IgD-negative memory B cell (primary cell): Measurements from ENCODE around the gene CTNND1. TPM values are rescaled to one million over a fixed set of nuclear protein-coding genes. Genes with fewer than 3 reads are reported as not detected.
A peak's percentile ranks its signal among the peaks of the same experiment; 100 is the strongest.

Source experiments
- H3K27ac Mint-ChIP-seq, 3 donors: one replicate each; pipeline ENCODE4 v1.8.0; 2020 to 2022; ENCODE audit warnings: mild to moderate bottlenecking in 3 of 3, mixed read lengths in 3 of 3, moderate library complexity in 1 of 3
- H3K27me3 Mint-ChIP-seq: one replicate; pipeline ENCODE4 v1.8.0; 2021; ENCODE audit warnings: mixed read lengths
- H3K36me3 Mint-ChIP-seq: one replicate; pipeline ENCODE4 v1.8.0; 2020; ENCODE audit warnings: mild to moderate bottlenecking, mixed read lengths
- H3K4me1 Mint-ChIP-seq, 3 donors: one replicate each; pipeline ENCODE4 v1.8.0; 2020 to 2022; ENCODE audit warnings: mixed read lengths in 3 of 3, mild to moderate bottlenecking in 1 of 3
- H3K4me3 Mint-ChIP-seq, 4 donors: one replicate each; pipeline ENCODE4 v1.8.0; 2020 to 2022; ENCODE audit warnings: mild to moderate bottlenecking in 4 of 4, mixed read lengths in 4 of 4, moderate library complexity in 3 of 4
- H3K9me3 Mint-ChIP-seq, 3 donors: one replicate each; pipeline ENCODE4 v1.8.0; 2020 to 2021; ENCODE audit warnings: mixed read lengths in 3 of 3, mild to moderate bottlenecking in 1 of 3
- polyA plus RNA-seq: library from polyadenylated mRNA; unstranded; fragments of 300-500 nt; fragmentation: Illumina TruSeq; gene quantifications from one replicate; pipeline ENCODE4 v1.2.3, GENCODE V29; 2021

Gene CTNND1
- polyA plus RNA-seq, 1 donor from 2014 or later = 4.9 TPM

- Mint-ChIP-seq H3K27me3 (no peaks in the 10 kb centered on the region), H3K27ac (no peak overlapping the region), H3K9me3 (no peaks in the 10 kb centered on the region), H3K4me3 (no peak overlapping the region), H3K4me1 (peaks cover 4 to 6% (median 6%) of the 10 kb centered on the region in 3 donors), H3K36me3 (peaks cover 2% of the 10 kb centered on the region)
Measured at GRCh38 chr11:57775491-57775890, 13.9 kb downstream of the CTNND1 start.

GRCh38 chr11:57776031-57776521, 14.5 kb downstream of the CTNND1 start:
- no peak overlapping the region for H3K27ac Mint-ChIP-seq

GRCh38 chr11:57776577-57777210, 15.1 kb downstream of the CTNND1 start:
- no peak overlapping the region for H3K27ac Mint-ChIP-seq

More at GRCh38 chr11:57776031-57776521, 14.5 kb downstream of the CTNND1 start:
- Mint-ChIP-seq H3K4me3 (no peak overlapping the region), H3K27me3 (no peaks in the 10 kb centered on the region), H3K36me3 (peaks cover 2% of the 10 kb centered on the region), H3K4me1 (peaks cover 4 to 6% (median 6%) of the 10 kb centered on the region in 3 donors), H3K9me3 (no peaks in the 10 kb centered on the region)

GRCh38 chr11:57777969-57778317, 16.3 kb downstream of the CTNND1 start:
- peaks cover 2 to 6% (median 6%) of the 10 kb centered on the region in 3 donors for H3K4me1 Mint-ChIP-seq
- no peak overlapping the region for H3K4me3 Mint-ChIP-seq
- no peak overlapping the region for H3K27ac Mint-ChIP-seq
- H3K27me3 Mint-ChIP-seq = no peaks in the 10 kb centered on the region
- H3K9me3 Mint-ChIP-seq = no peaks in the 10 kb centered on the region
- peaks cover 2% of the 10 kb centered on the region for H3K36me3 Mint-ChIP-seq

More at GRCh38 chr11:57776577-57777210, 15.1 kb downstream of the CTNND1 start:
- H3K27me3 Mint-ChIP-seq = no peaks in the 10 kb centered on the region
- no peaks in the 10 kb centered on the region for H3K9me3 Mint-ChIP-seq
- H3K36me3 Mint-ChIP-seq = peaks cover 2% of the 10 kb centered on the region
- H3K4me3 Mint-ChIP-seq = no peak overlapping the region
- peaks cover under 1 to 6% (median 6%) of the 10 kb centered on the region in 3 donors for H3K4me1 Mint-ChIP-seq

- Mint-ChIP-seq H3K4me3 (no peak overlapping the region), H3K36me3 (peaks cover 2% of the 10 kb centered on the region), H3K27me3 (no peaks in the 10 kb centered on the region), H3K27ac (no peak overlapping the region), H3K4me1 (peaks cover 4 to 6% (median 6%) of the 10 kb centered on the region in 3 donors), H3K9me3 (no peaks in the 10 kb centered on the region)
Measured at GRCh38 chr11:57778318-57779037, 16.9 kb downstream of the CTNND1 start.

GRCh38 chr11:57779276-57779675, 17.7 kb downstream of the CTNND1 start:
- H3K27ac Mint-ChIP-seq = no peak overlapping the region
- H3K9me3 Mint-ChIP-seq = no peaks in the 10 kb centered on the region
- H3K36me3 Mint-ChIP-seq = peaks cover 2% of the 10 kb centered on the region
- H3K4me1 Mint-ChIP-seq = peaks cover 6 to 7% (median 6%) of the 10 kb centered on the region in 3 donors
- H3K27me3 Mint-ChIP-seq = no peaks in the 10 kb centered on the region
- no peak overlapping the region for H3K4me3 Mint-ChIP-seq

GRCh38 chr11:57781529-57781943, 19.9 kb downstream of the CTNND1 start:
- Mint-ChIP-seq H3K9me3 (no peaks in the 10 kb centered on the region), H3K27me3 (no peaks in the 10 kb centered on the region), H3K4me3 (peak overlapping the region in 1 of 4 donors; percentile 14), H3K36me3 (peaks cover 9% of the 10 kb centered on the region), H3K4me1 (peaks cover 18 to 21% (median 20%) of the 10 kb centered on the region in 3 donors), H3K27ac (no peak overlapping the region)

GRCh38 chr11:57785072-57785471, 23.5 kb downstream of the CTNND1 start:
- H3K27me3 Mint-ChIP-seq = no peaks in the 10 kb centered on the region
- peaks cover 9% of the 10 kb centered on the region for H3K36me3 Mint-ChIP-seq
- H3K27ac Mint-ChIP-seq = peak overlapping the region; percentile 7 to 57 (median 33)
- H3K4me1 Mint-ChIP-seq = peaks cover 27 to 32% (median 28%) of the 10 kb centered on the region in 3 donors
- H3K9me3 Mint-ChIP-seq = no peaks in the 10 kb centered on the region
- peak overlapping the region; percentile 18 to 89 (median 68) for H3K4me3 Mint-ChIP-seq

GRCh38 chr11:57786436-57786835, 24.8 kb downstream of the CTNND1 start:
- Mint-ChIP-seq H3K4me3 (peak overlapping the region; percentile 1 to 84 (median 41)), H3K4me1 (peaks cover 27 to 36% (median 34%) of the 10 kb centered on the region in 3 donors), H3K36me3 (peaks cover 7% of the 10 kb centered on the region), H3K9me3 (no peaks in the 10 kb centered on the region), H3K27ac (peak overlapping the region in 1 of 3 donors; percentile 31), H3K27me3 (no peaks in the 10 kb centered on the region)

- Mint-ChIP-seq H3K4me1 (peaks cover 30 to 42% (median 41%) of the 10 kb centered on the region in 3 donors), H3K9me3 (no peaks in the 10 kb centered on the region), H3K4me3 (peak overlapping the region in 2 of 4 donors; percentile 30 to 35), H3K27me3 (no peaks in the 10 kb centered on the region), H3K36me3 (peaks cover 7% of the 10 kb centered on the region), H3K27ac (peak overlapping the region in 2 of 3 donors; percentile 31 to 63)
Measured at GRCh38 chr11:57787006-57787604, 25.5 kb downstream of the CTNND1 start.

- Mint-ChIP-seq H3K27ac (peak overlapping the region in 2 of 3 donors; percentile 46 to 63), H3K4me3 (peak overlapping the region in 2 of 4 donors; percentile 14 to 60), H3K9me3 (no peaks in the 10 kb centered on the region), H3K36me3 (peaks cover 7% of the 10 kb centered on the region), H3K27me3 (no peaks in the 10 kb centered on the region), H3K4me1 (peaks cover 35 to 47% (median 44%) of the 10 kb centered on the region in 3 donors)
Measured at GRCh38 chr11:57787920-57788702, 26.5 kb downstream of the CTNND1 start.

GRCh38 chr11:57788703-57789088, 27.1 kb downstream of the CTNND1 start:
- peaks cover 40 to 53% (median 49%) of the 10 kb centered on the region in 3 donors for H3K4me1 Mint-ChIP-seq
- H3K27me3 Mint-ChIP-seq = no peaks in the 10 kb centered on the region
- no peaks in the 10 kb centered on the region for H3K9me3 Mint-ChIP-seq
- no peak overlapping the region for H3K27ac Mint-ChIP-seq
- peak overlapping the region in 1 of 4 donors; percentile 2 for H3K4me3 Mint-ChIP-seq
- peaks cover 7% of the 10 kb centered on the region for H3K36me3 Mint-ChIP-seq

- Mint-ChIP-seq H3K27ac (peak overlapping the region; percentile 48 to 99 (median 94)), H3K4me1 (peaks cover 39 to 47% (median 40%) of the 10 kb centered on the region in 3 donors), H3K27me3 (no peaks in the 10 kb centered on the region), H3K36me3 (peaks cover 11% of the 10 kb centered on the region), H3K9me3 (no peaks in the 10 kb centered on the region), H3K4me3 (peak overlapping the region; percentile 14 to 84 (median 55))
Measured at GRCh38 chr11:57791321-57792059, 29.9 kb downstream of the CTNND1 start.

- Mint-ChIP-seq H3K36me3 (peaks cover 11% of the 10 kb centered on the region), H3K4me1 (peaks cover 33 to 42% (median 34%) of the 10 kb centered on the region in 3 donors), H3K9me3 (no peaks in the 10 kb centered on the region), H3K27me3 (no peaks in the 10 kb centered on the region), H3K27ac (peak overlapping the region; percentile 48 to 99 (median 94)), H3K4me3 (peak overlapping the region; percentile 14 to 84 (median 55))
Measured at GRCh38 chr11:57792060-57792541, 30.5 kb downstream of the CTNND1 start.
